GM18517 (cell line): Measurements from ENCODE around the gene MC3R.

Experiments used
- ATAC-seq: cut with Tn5 transposase; IDR thresholded peaks from one replicate; pipeline ENCODE4 v1.9.1; 2021; ENCODE audit warnings: mild to moderate bottlenecking, moderate library complexity; ENCODE audit not compliant: unreplicated experiment

The MC3R gene

DNA sequence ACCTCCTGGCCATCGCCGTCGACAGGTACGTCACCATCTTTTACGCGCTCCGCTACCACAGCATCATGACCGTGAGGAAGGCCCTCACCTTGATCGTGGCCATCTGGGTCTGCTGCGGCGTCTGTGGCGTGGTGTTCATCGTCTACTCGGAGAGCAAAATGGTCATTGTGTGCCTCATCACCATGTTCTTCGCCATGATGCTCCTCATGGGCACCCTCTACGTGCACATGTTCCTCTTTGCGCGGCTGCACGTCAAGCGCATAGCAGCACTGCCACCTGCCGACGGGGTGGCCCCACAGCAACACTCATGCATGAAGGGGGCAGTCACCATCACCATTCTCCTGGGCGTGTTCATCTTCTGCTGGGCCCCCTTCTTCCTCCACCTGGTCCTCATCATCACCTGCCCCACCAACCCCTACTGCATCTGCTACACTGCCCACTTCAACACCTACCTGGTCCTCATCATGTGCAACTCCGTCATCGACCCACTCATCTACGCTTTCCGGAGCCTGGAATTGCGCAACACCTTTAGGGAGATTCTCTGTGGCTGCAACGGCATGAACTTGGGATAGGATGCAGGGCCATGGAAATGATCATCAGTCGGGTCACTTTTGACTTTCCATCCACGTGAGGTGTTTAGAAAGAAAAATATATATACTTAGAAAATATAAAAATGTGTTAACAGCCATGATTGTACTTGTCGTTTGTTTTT is 868 bp downstream of the MC3R start:
- no peak for ATAC-seq

DNA sequence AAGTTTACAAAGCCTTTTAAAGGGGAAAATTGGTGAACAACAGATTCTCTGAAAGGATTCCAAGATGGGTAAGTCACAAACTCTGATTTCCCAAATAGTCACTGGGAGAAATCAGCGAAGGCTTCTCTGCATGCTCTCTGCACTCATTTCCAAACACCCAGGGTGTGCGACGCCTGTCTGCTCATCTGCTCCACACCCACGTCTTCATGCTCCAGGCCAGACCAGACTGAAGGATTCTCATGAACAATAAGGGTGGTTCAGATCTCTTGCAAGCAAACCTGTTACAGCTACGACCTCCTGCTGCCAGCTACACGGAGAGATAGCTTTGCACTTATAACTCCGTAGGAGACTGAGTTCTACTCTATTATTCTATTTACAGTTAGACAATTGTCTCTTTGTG is 1.4 kb downstream of the MC3R start:
- no peak for ATAC-seq

DNA sequence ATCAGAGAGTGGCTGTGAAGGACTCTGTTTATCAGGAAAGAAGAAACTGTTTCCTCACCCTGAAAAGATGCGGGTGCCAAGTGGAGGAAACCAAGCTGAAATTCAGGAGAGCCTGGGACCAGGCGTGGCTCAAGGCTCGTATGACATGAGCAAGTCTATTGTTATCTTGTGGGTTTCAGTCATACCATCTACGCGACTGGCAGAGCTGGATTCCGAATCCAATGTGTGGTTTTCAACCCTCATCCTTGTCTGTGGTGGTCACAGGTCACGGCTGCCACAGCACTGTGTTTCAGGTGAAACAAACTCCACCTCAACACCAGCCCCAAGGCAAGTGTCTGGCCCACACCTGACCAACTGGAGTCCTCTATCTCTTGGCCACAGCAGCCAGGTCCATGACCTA is 9.1 kb downstream of the MC3R start:
- no peak for ATAC-seq

DNA sequence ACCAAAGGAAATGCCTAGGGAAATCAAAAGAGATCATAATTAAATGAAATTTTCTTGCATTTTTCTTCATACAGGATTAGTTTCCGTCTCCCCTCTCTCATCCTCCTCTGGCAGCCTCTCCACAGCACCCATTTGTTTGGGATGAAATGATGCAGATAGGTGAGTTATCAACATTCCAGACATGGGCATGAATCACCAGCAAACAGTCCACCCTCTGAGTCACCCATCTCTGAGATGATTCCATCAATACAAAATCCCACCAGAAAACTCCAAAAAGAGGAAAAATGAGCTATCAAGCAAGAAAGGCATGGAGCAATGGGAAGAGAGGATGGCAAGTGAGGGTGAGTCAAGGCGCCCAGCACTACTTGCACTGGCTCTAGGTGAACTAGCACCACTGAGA is 11.4 kb downstream of the MC3R start:
- ATAC-seq, result no peak

DNA sequence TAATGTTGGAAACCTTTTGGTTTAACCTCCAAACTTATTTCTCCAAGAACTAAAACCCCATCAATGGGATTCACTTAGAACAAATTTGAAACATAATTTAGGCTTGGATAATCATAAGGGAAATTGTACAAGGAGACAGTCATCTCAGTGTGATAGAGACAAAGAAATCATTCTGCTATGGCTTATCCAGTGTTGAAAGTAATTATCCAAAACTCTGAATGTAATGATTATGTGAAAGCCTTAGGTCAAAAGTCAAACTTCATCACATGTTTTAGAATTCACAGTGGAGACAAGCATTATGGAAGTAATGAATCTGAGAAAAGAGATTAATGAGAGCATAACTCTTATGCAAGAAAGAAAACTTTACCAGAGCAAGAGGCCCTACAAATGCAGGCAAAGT is 20.0 kb downstream of the MC3R start:
- no peak for ATAC-seq

DNA sequence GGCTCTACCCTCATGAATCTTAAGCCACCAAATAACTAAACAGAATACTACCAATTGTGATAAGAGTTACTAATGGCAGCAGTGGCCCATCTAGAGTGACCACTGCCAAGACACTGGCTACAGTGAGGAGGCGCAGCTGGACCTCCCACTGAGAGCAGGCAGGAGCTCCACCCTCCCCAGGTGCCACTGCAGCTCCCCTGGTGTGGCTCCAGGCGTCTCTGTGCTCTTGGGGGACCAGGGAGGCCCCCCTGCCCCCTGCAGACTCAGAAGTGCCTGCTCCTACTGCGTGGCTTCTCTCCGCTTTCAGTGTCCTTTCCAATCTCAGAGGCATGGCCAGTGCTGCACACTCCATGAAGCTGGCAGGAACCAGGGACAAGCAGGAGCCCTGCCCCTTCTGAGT is 23.4 kb downstream of the MC3R start:
- no peak for ATAC-seq

DNA sequence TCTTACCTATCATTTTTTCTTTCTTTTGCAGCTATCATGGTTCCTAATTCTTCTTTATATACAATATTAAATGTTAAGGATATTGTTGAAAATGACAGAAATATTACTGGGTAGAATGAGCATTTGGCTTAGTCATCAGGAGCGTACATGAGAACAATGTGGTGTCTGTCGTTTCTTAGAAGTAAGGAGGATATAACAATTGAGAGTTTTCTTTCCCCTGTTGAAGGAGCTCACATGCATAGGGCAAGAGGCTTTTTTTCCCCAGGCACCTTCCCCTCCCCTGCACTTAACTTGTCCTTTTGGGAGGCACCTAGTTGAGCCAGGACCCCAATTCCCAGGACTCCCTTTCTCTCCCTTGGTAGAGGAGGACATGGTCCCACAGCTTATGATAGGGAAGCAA is 25.0 kb downstream of the MC3R start:
- no peak for ATAC-seq

DNA sequence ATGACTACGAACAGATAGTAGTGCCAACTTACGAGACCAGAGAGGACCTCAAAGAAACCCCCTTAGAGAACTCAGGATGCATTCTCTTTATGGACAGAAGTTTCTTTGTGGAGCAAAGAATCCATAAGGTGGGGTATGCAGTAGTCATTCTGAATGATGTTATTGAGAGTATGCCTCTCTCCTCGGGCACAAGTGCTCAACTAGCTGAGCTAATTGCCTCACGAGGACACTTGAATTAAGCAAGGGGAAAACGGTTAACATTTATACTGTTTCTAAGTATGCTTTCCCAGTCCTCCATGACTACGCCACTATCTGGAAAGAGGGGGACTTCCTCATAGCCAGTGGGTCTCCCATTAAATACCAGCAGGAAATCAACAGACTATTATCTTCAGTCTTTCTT is 25.6 kb downstream of the MC3R start:
- no peak for ATAC-seq

DNA sequence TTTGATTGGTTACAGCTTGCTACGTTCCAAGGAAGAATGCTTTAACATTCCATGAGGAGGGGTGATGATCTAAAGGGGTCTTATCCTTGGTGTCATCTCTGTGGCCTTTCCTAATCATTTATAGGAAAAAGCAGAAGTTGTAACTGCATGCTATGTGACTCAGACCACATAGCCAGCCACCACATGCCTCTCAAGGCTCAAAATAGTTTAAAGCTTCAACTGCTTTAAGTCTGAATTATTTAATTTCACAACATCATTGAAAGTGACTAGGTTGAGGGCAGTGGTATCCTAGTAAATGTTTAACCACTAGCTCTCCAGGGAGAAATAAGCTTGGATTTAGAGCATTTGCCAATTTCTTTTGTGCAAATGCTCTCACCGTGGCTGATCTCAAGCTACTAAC is 29.7 kb downstream of the MC3R start:
- no peak for ATAC-seq

DNA sequence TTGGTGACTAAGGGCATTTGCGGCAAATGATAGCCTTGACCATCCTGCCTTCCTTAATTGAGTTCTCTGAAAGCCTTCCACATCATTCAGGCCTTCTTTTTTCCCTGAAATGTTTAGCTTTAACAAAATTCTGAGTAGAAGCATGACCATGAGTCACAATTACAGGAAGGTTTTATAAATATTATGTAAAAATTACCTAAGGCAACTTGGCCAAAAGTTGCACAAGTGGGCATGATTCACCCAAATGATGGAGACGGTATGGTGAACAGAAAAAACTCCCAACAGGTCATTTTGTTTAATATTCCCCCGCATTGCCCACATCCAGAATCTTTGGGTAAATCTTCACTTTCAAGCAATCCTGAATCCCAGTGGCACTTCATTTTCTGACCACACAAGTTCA is 37.0 kb downstream of the MC3R start:
- ATAC-seq, result no peak

DNA sequence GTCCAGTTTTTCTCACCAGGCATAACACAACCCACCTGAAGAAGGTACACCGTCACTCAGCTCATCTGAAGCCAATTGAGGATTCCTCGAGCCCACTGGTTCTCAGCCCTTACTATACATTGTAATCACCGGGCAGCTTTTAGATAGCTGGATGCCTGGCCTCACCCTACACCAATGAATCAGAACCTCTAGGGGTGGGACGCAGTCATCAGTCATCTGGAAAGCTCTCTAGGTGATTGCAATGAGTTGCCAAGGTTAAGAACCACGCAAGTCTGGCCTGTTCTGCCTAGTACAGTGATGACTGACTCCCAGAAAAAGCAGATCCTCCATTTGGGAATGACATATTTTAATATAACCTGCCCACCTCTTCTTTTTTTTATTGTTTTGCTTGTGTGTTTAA is 41.1 kb downstream of the MC3R start:
- ATAC-seq, result no peak

DNA sequence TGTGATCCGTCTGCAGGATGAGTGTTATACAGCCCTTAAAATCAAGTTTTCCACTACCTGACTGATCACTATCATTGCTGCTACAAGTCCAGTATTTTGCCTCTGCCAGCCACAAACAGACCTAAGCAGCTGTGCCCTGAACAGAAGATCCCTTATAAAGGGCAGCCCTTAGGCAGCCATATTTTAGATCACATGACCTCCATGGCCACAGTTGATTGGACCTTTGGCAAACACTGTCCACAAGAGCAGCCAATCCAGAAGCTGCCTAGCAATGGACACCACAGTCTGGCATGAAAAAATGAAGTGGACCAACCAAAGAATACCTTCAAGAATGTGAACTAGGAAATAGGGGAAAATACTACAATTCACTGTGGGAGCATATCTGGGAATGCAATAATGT is 50.8 kb downstream of the MC3R start:
- ATAC-seq, result no peak
